ENCODE data around the gene ARL8A. TPM values are rescaled to one million over a fixed set of nuclear protein-coding genes. Genes with fewer than 3 reads are reported as not detected.
A peak's percentile ranks its signal among the peaks of the same experiment; 100 is the strongest.

The ARL8A gene
- polyA plus RNA-seq, 2 of the 4 experiments (the other 2 are of a cell fraction) = 23.4 to 49.8 TPM

- TF ChIP-seq ELK1 (IDR thresholded peaks at IDR 0.05; ENCODE audit: low read depth, low read length) (no peak), SMC3 (IDR thresholded peaks at IDR 0.05) (peak; percentile 75), BCL3 (IDR thresholded peaks at IDR 0.05) (no peak), RCOR1 (IDR thresholded peaks at IDR 0.05; ENCODE audit: low read depth, low read length) (no peak), POLR2AphosphoS2 (conservative IDR thresholded peaks at IDR 0.05; ENCODE audit: low read length) (no peak), SREBF2 (IDR thresholded peaks at IDR 0.05) (no peak), FOSL2 (IDR thresholded peaks at IDR 0.05) (no peak), FOSL2 (CRISPR knock-in tag; IDR thresholded peaks at IDR 0.05) (no peak)
Measured at GRCh38 chr1:202189001-202189790, 44.7 kb upstream of the ARL8A start (continued).

- H3K4me2 ChIP-seq = no peak overlapping the region
- ChIA-PET POLR2A (no interaction called here), CTCF (interaction anchor here (0.5 to 12.3 kb wide), 23 partner anchors 8 to 532 kb away, joined by 3 to 350 read pairs (median 7); no protein-coding TSS in a partner anchor)
- FAIRE-seq (no peak), ATAC-seq (no peak), DNase-seq (ENCODE audit: low read depth in 1 of 2, low spot score in 1 of 2) (no peak)
- H3K4me1 ChIP-seq = peaks cover 14% of the 10 kb centered on the region
- 30% methylated on average over 6 of the region's 8 CpGs for WGBS (ENCODE audit: missing lambda C conversion rate)
- no peak for TF ChIP-seq RNF2 (IDR thresholded peaks at IDR 0.05; ENCODE audit: borderline replicate concordance, low read depth)
- TF ChIP-seq E2F6 (IDR thresholded peaks at IDR 0.05; ENCODE audit: borderline replicate concordance, low read depth) = no peak
- TF ChIP-seq ZNF302 (CRISPR knock-in tag; IDR thresholded peaks at IDR 0.05) = no peak
- TF ChIP-seq HEYL (CRISPR knock-in tag; IDR thresholded peaks at IDR 0.05) = no peak
- TF ChIP-seq MAZ (IDR thresholded peaks at IDR 0.05; ENCODE audit: borderline replicate concordance, low read depth, low read length) = no peak
- no peak for TF ChIP-seq JUN (IDR thresholded peaks at IDR 0.05)
- TF ChIP-seq USF2 (IDR thresholded peaks at IDR 0.05) = no peak
- TF ChIP-seq SREBF2 (IDR thresholded peaks at IDR 0.05) = no peak
- no peak for TF ChIP-seq HES2 (IDR thresholded peaks at IDR 0.05)
- no peak for TF ChIP-seq PBX3 (IDR thresholded peaks at IDR 0.05)
- no peaks in the 10 kb centered on the region for H3K9me3 ChIP-seq
- H3K27ac ChIP-seq = no peak overlapping the region
- H3K4me3 ChIP-seq = no peak overlapping the region
Measured at GRCh38 chr1:202187697-202188407, 43.3 kb upstream of the ARL8A start.

All from A549 (cell line).